ENCODE measurements around the gene GRB7.

- TF ChIP-seq CTCF (IDR thresholded peaks at IDR 0.05; ENCODE audit: poor library complexity) (no peak), EZH2phosphoT487 (IDR thresholded peaks at IDR 0.05; ENCODE audit: low read depth, severe bottlenecking, unreplicated experiment) (no peak)
Measured at GRCh38 chr17:39747745-39748144, 10.0 kb downstream of the GRB7 start.

Measured in hepatocyte (in vitro differentiated cells).